ENCODE measurements around the gene SEC16A.

GRCh38 chr9:136516191-136516654 is 33.4 kb upstream of the SEC16A start:
- TF ChIP-seq L3MBTL2 (conservative IDR thresholded peaks at IDR 0.05) (no peak), LEF1 (IDR thresholded peaks at IDR 0.05; ENCODE audit: borderline replicate concordance) (no peak), SUZ12 (IDR thresholded peaks at IDR 0.05) (no peak), SP1 (IDR thresholded peaks at IDR 0.05) (no peak), HDGF (IDR thresholded peaks at IDR 0.05; ENCODE audit: borderline replicate concordance) (no peak), FOXK2 (IDR thresholded peaks at IDR 0.05) (no peak), ARNT (IDR thresholded peaks at IDR 0.05) (no peak), FOXA1 (IDR thresholded peaks at IDR 0.05) (no peak), TARDBP (IDR thresholded peaks at IDR 0.05) (no peak), CTBP1 (IDR thresholded peaks at IDR 0.05; ENCODE audit: borderline replicate concordance) (no peak)

All from HEK293T (cell line).